NCI-H187 treated with DMSO at 0.1 percent for 48 hours (cell line): ENCODE measurements around the gene OR7C1.
"Not testable (repeated sequence)": the region's sequence is repeated elsewhere in the genome, so short reads cannot be mapped to it uniquely, and the experiment has no call there.

ENCODE experiments used
- DNase-seq: peaks from one replicate; lab custom pipeline; 2025; lab: John Stamatoyannopoulos, UW

The OR7C1 gene

GRCh38 chr19:14765403-14765802 is 69.6 kb downstream of the OR7C1 start:
- not testable (repeated sequence) for DNase-seq

GRCh38 chr19:14764401-14764800 is 70.6 kb downstream of the OR7C1 start:
- no peak for DNase-seq

- no peak for DNase-seq
Measured at GRCh38 chr19:14763497-14764145, 71.4 kb downstream of the OR7C1 start.

GRCh38 chr19:14762111-14762510 is 72.9 kb downstream of the OR7C1 start:
- no peak for DNase-seq

GRCh38 chr19:14761607-14762006 is 73.4 kb downstream of the OR7C1 start:
- DNase-seq: no peak

- DNase-seq: no peak
Measured at GRCh38 chr19:14758816-14759215, 76.2 kb downstream of the OR7C1 start.

- DNase-seq: no peak
Measured at GRCh38 chr19:14748601-14749000, 86.4 kb downstream of the OR7C1 start.
